ENCODE measurements around the gene MYH13. TPM values are rescaled to one million over a fixed set of nuclear protein-coding genes. Genes with fewer than 3 reads are reported as not detected.
"Not testable (repeated sequence)": the region's sequence is repeated elsewhere in the genome, so short reads cannot be mapped to it uniquely, and the experiment has no call there.

The MYH13 gene
- polyA plus RNA-seq, 3 donors: 0.17 to 0.40 (median 0.19) TPM

DNA sequence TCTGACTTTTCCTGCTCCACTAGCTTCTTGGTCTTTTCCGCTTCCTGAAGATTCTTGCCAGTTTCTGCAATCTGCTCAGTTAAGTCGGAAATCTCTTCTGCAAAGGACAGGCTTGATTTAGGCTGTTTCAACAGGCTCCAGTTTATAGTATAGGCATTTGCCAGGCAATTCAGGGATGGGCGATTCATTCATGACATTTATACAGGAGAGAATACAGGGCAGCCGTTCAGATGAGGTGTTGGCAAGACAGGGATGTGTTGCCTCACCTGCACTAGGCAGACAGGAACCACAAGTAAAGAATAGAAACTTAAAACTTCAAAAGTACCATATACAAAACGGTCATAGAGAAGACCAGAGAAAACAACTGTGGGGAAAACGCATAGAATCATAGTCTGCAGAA, 61.7 kb downstream of the MYH13 start:
- no peak for DNase-seq (ENCODE audit: extremely low read depth in 1 of 11, low read depth in 9 of 11, low spot score in 4 of 11)

DNA sequence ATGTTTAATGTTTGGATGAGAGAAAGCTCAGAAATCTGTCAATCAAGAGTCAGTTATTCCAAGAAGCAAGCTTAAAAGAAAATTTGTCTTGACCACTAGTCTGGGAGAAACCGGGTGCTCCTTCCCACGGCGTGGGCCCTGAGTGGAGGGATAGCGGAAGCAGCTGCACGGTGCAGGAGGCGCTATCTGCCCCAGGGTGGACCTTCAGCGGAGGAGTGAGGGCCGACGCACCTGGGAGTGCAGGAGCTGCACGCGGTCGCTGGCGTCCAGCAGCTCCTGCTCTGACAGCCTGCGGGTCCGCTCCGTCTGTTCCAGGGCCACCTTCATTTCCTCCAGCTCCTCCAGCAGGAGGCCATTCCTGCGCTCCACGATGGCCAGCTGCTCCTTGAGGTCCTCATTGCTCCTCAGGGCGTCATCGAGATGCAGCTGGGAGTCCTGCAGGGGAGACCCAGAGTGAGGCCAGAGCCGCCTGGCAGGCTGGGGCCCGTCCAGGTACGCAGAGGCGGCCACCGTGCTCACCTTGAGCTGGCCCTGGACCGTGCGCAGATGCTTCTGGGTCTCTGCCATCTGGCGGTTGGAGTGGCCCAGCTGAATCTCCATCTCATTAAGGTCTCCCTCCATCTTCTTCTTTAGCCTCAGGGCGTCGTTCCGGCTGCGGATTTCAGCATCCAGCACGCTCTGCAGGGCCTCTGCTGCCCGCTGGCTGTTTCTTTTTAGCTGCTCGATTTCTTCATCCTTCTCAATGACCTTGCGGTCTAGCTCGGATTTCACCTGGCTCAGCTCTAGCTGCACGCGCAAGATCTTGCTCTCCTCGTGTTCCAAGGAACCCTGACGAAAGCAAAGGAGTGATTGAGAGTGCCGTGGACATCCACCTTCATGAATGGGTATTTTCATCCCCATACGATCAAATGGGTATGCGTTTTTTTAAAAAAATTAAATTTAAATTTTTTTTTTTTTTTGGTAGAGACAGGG, 63.5 kb downstream of the MYH13 start:
- DNase-seq (ENCODE audit: extremely low read depth in 1 of 11, low read depth in 9 of 11, low spot score in 4 of 11): no peak

DNA sequence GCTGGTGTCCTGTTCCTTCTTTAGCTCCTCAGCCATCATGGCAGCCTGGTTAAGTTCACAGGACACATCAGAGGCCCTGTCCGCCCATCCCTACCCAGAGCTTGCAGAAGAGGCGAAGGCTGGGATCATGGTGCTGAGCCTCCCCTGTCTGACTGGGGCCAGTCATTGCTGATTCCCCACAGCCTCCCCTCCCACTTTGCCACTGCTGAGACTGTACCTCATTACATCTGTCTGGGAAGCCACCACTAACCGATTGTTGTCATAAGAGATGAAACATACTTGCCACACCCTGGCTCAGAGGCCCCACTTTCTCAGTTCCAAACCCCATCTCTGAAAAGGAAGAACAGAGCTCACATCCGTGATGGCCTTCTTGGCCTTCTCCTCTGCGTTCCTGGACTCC, 66.2 kb downstream of the MYH13 start:
- DNase-seq (ENCODE audit: extremely low read depth in 1 of 11, low read depth in 9 of 11, low spot score in 4 of 11): no peak

DNA sequence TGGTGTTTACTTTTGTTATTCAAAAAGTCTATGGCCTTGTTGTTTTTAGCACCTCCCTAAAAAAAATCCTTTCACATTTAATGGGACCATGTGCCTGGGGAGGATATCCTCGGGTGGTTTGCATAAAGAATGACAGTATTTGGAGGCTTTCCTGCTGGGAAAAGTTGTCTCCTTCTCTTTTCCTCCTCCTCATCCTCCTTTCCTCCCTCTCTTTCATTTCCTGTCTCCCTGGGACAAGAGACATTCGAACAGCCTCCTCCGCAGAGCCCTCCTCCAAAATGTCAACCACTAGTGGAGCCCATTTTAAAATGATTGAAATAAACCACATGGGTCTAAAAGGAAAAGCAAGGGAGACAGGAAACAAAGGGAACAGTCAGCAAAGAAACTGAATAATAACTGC, 67.4 kb downstream of the MYH13 start:
- peak in 9 of 11 donors; percentile 42 to 77 (median 54) for DNase-seq (ENCODE audit: extremely low read depth in 1 of 11, low read depth in 9 of 11, low spot score in 4 of 11)

DNA sequence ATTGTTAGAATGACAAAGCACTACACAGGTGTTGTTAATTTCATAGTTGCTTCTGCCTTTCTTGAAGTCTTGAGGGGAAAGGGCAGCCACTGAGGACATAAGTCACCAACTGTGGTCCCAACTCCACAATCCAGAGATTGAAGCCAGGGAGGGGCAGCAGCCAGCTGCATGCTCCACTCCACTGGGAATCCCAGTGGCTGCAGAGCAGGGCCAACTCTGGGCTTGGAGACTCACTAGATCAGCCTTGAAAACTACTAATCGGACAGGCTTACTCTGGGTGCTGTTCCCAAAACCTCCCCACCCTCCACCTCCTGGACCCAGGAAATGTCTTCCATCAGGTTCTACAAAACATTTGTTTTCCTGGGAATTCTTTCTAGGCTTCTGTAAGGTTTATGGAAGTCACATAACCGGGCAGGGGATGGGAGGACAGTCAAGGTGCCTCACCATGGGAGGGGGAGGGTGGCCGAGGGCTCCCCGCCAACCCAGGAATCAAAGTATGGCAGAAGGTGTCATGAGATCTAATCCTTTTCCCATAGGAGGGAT, 68.0 kb downstream of the MYH13 start:
- no peak for DNase-seq (ENCODE audit: extremely low read depth in 1 of 11, low read depth in 9 of 11, low spot score in 4 of 11)

DNA sequence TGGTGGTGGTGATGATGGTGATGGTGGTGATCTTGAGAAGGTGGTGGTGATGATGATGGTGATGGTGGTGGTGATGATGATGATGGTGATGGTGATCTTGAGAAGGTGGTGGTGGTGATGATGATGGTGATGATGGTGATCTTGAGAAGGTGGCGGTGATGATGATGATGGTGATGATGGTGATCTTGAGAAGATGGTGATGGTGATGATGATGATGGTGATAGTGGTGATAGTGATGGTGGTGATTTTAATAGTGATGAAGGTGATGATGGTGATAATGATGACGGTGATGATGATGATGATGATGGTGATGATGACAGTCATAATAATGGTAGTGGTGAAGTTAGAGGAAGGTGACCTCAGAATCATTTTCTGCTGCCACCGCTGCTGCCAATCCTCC, 75.1 kb downstream of the MYH13 start:
- DNase-seq (ENCODE audit: extremely low read depth in 1 of 11, low read depth in 9 of 11, low spot score in 4 of 11): no peak

DNA sequence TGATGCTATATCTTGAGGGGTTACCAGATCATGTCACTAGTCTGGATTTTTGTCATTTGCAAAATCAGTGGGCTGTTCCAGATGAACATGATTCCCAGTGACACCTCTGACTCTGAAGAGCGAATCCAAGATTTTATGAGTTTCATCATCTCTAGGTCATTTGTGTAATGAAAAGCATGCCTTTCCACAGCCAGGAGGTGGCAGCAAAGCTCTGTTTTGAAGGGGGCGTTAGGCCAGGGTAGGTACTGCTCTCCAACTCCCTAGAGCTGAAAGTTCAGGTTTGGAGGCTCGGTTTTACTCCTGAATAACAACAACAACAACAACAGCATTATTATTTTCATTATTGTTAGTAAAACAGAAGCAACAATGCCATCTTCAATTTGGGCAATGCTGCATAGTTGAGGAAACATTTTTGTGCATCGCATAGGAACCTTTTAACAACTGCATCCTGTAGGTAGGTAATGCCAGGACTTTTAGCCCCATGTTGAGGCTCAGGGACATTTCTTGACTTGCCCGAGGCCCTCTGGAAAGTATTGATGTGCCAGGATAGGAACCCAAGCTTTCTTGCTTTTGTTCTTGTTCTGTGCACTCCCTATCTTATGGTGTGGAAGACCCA, 77.0 kb downstream of the MYH13 start:
- peak in 6 of 11 donors; percentile 44 to 66 (median 50) for DNase-seq (ENCODE audit: extremely low read depth in 1 of 11, low read depth in 9 of 11, low spot score in 4 of 11)

DNA sequence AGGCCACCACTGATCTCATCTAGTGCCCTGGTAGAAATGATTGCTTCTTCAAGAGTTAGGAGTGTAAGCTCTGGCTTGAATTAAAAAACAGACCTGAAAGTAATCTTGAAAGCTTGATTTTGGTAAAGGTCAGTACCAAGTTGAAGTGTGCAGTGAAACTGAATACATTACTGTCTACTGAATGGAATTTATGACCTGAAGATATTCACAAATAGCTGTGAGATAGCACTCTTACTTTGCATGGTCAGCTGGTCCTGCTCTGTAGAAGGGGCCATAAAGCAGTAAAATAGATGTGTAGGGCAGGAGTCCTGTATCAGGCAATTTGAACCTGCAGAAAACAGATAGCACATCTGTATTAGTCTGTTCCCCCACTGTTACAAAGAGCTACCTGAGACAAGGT, 78.6 kb downstream of the MYH13 start:
- DNase-seq (ENCODE audit: extremely low read depth in 1 of 11, low read depth in 9 of 11, low spot score in 4 of 11): no peak

DNA sequence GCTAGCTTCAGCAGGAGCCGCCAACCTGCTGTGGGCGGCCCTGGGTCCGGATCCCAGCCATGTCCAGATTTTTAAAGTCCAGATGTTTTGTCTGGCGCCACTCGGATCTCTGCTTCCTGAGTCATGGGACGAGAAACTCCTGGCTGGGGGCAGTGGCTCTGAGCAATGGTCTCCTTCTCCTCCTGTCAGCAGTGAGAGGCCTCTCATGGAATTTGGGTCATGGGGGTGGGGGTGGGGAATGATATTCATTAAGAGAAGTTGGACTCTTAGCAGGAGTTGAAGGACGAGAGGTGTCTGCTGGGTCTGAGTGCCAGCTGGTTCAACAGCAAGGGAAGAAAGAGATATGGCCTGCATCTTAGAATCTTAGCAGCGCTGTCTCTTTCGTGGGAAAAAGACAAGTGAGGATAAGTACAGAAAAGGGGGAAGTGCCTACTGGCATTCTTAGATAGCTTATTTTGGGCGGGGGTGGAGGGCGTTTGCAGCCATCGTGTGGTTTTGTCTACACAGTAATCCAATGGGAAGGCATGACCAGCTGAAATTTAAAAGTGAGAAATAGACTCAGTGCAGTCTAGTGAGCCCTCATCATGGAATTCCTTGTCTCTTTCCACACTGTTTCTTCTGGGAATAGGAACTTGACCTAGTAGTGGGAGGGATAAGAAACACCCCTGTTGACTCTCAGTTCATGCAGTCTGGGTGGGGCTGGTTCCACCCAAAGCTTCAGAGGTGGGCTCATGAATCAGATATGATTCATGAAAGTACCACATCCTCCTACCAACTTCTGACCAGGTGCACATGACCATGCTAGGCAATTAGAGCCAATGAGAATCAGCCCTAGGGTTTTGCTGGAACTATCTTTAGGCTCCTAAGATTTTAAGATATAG, 80.5 kb downstream of the MYH13 start:
- peak in 2 of 11 donors; percentile 20 for DNase-seq (ENCODE audit: extremely low read depth in 1 of 11, low read depth in 9 of 11, low spot score in 4 of 11)

DNA sequence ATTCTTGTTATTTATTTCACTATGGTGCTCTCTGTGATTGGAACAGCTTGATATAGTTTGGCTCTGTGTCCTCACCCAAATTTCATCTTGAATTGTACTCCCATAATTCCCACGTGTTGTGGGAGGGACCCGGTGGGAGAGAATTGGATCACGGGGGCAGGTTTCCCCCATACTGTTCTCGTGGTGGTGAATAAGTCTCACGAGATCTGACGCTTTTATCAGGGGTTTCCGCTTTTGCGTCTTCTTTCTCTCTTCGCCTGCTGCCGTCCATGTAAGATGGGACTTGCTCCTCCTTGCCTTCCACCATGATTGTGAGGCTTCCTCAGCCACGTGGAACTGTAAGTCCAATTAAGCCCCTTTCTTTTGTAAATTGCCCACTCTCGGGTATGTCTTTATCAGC, 81.2 kb downstream of the MYH13 start:
- DNase-seq (ENCODE audit: extremely low read depth in 1 of 11, low read depth in 9 of 11, low spot score in 4 of 11): not testable (repeated sequence)

DNA sequence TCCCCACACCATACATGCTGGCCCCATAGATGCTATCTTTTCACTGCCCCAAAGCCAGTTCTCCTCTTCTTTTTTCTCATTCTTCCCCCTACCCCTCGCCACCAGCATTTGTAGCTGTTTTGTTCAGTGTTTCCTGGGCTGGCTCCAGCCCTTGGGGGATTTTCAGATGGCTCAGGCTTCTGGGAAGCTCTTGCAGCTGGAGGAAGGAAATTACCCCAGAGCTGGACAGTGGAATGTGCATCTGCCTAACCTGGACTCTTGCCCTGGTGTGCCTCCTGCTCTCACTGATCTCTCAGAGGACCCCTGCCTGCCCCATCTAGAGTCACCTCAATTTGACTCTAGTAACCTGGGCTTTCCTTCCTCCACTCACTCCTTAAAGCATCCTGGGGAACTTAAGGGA, 82.8 kb downstream of the MYH13 start:
- no peak for DNase-seq (ENCODE audit: extremely low read depth in 1 of 11, low read depth in 9 of 11, low spot score in 4 of 11)

DNA sequence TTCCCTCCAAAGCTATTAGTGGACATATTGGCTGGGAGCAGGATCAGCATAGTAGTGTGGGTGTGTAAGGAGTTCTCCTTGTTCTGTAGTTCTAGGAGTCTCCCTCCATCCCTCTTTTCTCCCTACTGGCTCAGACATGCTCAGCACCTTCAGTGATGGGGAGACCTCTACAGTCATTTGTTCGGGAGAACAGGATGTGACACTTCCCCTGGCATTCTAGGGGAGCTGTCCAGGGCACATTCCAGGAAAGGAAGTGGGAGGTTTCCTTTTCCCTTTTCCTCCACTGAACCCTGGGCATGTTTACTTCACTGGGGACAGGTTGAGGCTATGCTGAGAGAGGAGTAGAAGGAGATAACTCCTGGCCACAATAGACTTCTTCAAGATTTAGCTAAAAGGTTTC, 86.5 kb downstream of the MYH13 start:
- DNase-seq (ENCODE audit: extremely low read depth in 1 of 11, low read depth in 9 of 11, low spot score in 4 of 11): no peak

DNA sequence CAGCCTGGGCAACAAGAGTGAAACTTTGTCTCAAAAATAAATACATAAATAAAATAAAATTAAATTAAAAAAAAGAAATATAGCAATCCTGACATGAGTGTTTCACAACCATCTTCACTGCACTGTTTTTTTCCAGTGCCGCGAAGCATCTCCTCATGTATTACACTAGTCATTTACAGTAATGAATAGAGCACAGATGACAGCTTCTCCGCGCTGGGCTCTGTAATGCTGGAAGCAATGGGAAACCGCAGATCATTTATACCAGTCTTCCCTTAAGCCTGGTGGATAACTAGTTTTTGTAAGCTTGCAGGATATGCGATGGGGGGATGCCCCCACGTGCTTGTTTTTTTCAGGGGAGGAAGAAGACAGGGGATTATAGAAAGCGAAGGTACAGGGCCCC, 86.9 kb downstream of the MYH13 start:
- DNase-seq (ENCODE audit: extremely low read depth in 1 of 11, low read depth in 9 of 11, low spot score in 4 of 11): no peak

DNA sequence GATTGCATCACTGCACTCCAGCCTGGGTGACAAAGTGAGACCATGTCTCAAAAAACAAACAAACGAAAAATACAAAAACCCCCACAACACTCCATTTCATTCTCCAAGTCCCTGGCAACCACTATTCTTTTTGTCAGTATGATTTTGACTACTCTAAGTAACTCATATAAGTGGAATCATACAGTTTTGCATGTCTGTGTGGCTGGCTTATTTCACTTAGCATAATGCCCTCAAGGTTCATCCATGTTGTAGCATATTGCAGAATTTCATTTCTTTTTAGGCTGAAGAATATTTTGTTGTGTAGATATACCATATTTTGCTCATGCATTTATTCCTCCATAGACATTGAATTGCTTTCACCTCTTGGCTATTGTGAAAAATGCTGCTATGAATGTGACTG, 92.7 kb downstream of the MYH13 start:
- DNase-seq (ENCODE audit: extremely low read depth in 1 of 11, low read depth in 9 of 11, low spot score in 4 of 11): no peak

DNA sequence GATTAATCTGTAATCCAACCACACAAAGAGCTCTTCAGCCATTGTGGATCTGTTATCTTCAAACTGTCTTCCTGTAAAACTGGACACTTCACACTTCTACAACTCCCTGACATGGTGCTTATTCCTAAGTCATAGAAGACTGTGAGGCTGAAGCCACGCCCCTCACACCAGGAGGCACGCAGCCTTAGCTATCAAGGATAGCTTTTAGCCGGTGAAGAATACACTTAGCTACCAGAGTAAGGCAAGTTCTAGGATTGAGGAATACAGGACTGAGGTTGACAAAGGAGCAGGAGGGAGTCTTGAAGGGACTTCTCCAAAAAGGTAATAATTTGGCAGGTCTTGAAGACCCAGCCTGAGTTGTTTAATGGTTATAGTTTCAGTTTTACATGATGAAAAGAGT, 94.6 kb downstream of the MYH13 start:
- no peak for DNase-seq (ENCODE audit: extremely low read depth in 1 of 11, low read depth in 9 of 11, low spot score in 4 of 11)

DNA sequence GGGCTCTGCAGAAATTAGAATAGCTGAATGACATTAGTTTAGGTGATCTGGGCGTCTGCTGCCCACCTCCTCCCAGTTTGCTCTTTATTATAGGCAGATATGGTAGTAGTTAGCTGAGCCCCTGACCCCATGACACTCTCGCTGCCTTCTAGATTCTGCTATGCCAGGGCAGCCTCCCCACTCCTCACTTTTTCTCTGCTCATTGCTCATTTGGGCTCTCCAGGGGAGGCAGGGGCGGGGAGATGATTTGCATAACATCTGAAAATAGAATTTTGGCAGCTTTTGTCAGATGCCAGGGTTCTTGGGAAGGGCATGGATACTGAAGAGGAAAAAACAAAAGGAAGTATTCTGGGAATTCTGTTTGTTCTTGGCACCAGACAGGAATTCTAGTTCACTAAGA, 96.4 kb downstream of the MYH13 start:
- no peak for DNase-seq (ENCODE audit: extremely low read depth in 1 of 11, low read depth in 9 of 11, low spot score in 4 of 11)

DNA sequence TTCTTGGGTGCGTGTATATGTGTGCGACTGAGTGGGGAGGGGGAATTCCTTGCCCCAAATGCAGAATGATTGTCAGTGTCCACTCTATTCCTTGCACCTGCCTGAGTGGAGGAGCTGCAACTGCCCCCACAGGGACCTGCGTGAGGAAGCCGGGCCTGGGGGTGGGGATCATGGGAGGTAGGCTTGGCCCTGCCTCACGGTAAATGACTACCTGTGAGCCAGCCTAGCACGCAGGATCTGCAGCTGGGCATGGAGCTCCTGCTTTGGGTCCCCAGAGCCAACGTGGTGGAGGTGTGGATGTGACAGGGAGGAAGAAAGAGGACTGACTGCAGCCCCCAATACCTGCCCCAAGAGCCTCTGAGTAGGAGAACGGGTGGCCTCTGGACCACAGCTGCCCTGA, 97.4 kb downstream of the MYH13 start:
- DNase-seq (ENCODE audit: extremely low read depth in 1 of 11, low read depth in 9 of 11, low spot score in 4 of 11): no peak

DNA sequence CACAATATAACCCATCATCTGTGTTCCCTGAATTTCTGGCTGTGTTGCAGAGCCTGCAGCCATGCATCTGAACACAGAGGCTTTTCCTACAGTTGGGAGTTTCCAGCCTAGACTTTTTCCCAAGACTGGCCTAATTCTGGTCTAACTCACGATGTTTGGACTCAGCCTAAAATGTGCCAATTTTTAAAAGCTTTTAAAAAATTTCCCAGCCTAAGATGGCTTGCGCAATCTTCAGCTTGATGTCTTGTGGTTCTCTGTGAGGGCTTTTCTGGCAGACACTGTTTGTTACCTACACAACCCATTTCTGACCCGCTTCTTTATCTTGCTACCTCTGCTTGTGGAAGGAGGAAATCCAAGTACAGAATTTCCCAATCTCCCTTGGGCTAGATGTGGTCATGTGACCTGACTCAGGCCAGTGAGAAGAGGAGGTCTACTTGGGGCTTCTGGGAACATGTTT, 101.7 kb downstream of the MYH13 start:
- no peak for DNase-seq (ENCODE audit: extremely low read depth in 1 of 11, low read depth in 9 of 11, low spot score in 4 of 11)

DNA sequence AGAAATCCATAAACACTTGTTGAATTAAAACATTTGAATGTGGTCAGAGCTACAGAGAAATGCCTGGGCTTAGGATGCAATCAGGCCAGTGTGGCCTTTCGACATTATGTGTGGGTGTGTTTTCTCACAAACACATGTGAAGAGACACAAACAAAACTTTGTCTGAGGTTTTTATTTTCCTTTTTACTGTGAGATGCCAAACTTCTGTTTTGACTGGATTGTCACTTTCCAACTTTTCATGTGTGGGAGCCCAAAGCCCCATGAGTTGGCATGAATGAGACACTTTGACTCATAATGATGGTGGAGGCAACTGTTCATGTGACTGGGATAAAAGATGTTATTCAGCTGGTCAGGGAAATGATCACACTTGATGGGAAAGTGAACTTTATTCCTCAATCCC, 102.5 kb downstream of the MYH13 start:
- DNase-seq (ENCODE audit: extremely low read depth in 1 of 11, low read depth in 9 of 11, low spot score in 4 of 11): no peak
